Right cardiac atrium (tissue), 5 donors: ENCODE data around the gene NUCB1. TPM values are rescaled to one million over a fixed set of nuclear protein-coding genes. Genes with fewer than 3 reads are reported as not detected.
A peak's percentile ranks its signal among the peaks of the same experiment; 100 is the strongest.
"Not testable (repeated sequence)": the region's sequence is repeated elsewhere in the genome, so short reads cannot be mapped to it uniquely, and the experiment has no call there.

ENCODE experiments used
- ATAC-seq, 2 donors: fragments of 200-7000 bp; cut with Tn5 transposase; one replicate each; pipeline versions ENCODE4 v1.8.0 to v1.9.1; 2020; ENCODE audit warnings: moderate library complexity in 2 of 2, mild to moderate bottlenecking in 1 of 2
- DNase-seq, 3 donors: peaks; one replicate each; pipeline ENCODE4 v3.0.0-alpha.2; 2020
- H3K27ac ChIP-seq: one replicate; pipeline ENCODE4 v1.5.1; 2013; ENCODE audit warnings: mild to moderate bottlenecking, low read length, control low read depth, moderate library complexity
- H3K27me3 ChIP-seq: one replicate; pipeline ENCODE4 v1.6.1; 2013; ENCODE audit not compliant: control insufficient read depth, insufficient read depth
- H3K4me1 ChIP-seq: one replicate; pipeline ENCODE4 v1.6.1; 2013; ENCODE audit warnings: low read length; ENCODE audit not compliant: control insufficient read depth, insufficient read depth
- H3K4me3 ChIP-seq: one replicate; pipeline ENCODE4 v1.5.1; 2013; ENCODE audit warnings: low read length, control low read depth
- H3K9me3 ChIP-seq: one replicate; pipeline ENCODE4 v1.6.1; 2013; ENCODE audit warnings: low read length; ENCODE audit not compliant: control insufficient read depth
- WGBS: extraction: QIAGEN DNeasy Blood & Tissue Kit; methylation state at CpG from one replicate; pipeline ENCODE4 v1.1.7; 2013; 5-methylcytosine and 5-hydroxymethylcytosine counted together
- intact Hi-C, 4 donors: fragments of 100-400 bp; cut with DNase I; formaldehyde crosslinking; loops; one replicate each; pipeline versions ENCODE4 v1.11.0 to v1.14.0; 2022 to 2023
- polyA plus RNA-seq: library from polyadenylated mRNA; stranded (reverse); fragments of 200-250 nt; gene quantifications from one replicate; pipeline ENCODE4 v1.2.3, GENCODE V29; 2013
- total RNA-seq, 4 donors: library from RNA; stranded (reverse); fragmentation: NEBNext Ultra II Directional; extraction: Animal tissue kit (Norgen Biotek cat#: 25700); gene quantifications; one replicate each; pipeline ENCODE4 v1.2.1, GENCODE V29; 2021
- donor health status: healthy with polysubstance abuse.
- donor health status: DM: no; HTN: yes; CAD: no.
- donor health status: DM: no; HTN: no; CAD: no.
- donor health status: DM: no; HTN: yes; CAD: no; lungs with severe emphysema.
- donor health status: DM: yes; HTN: yes; CAD: no.

NUCB1 gene
- total and polyA plus RNA-seq, 5 donors = 213 to 327 (median 303) TPM

DNA sequence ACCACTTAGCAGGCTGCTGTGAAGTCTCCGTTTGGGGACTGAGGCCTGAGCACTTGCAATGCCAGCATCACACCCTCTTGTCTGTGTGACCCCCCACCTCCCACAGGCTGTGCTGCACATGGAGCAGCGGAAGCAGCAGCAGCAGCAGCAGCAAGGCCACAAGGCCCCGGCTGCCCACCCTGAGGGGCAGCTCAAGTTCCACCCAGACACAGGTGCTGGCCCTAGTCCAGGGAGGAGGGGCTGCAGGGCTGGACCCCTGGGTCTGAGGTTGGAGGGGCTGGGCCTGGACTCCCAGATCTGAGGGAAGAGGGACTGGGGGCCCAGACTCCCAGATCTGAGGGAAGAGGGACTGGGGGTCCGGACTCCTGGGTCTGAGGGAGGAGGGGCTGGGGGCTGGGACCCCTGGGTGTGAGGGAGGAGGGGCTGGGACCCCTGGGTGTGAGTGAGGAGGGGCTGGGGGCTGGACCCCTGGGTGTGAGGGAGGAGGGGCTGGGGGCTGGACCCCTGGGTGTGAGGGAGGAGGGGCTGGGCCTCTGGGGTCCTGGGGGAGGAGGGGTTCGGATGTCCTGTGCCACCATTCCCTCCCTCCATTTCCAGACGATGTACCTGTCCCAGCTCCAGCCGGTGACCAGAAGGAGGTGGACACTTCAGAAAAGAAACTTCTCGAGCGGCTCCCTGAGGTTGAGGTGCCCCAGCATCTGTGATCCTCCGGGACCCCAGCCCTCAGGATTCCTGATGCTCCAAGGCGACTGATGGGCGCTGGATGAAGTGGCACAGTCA, 21.8 kb downstream of the NUCB1 start:
- ATAC-seq (no peak), DNase-seq (peak in 1 of 3 donors; percentile 54)
- H3K9me3 ChIP-seq = no peaks in the 10 kb centered on the region
- H3K4me1 ChIP-seq = peaks cover 1% of the 10 kb centered on the region
- no peaks in the 10 kb centered on the region for H3K27me3 ChIP-seq
- WGBS = 92% methylated on average over 12 of the region's 12 CpGs
- intact Hi-C loops = no loop called here
- no peak overlapping the region for H3K27ac ChIP-seq
- H3K4me3 ChIP-seq = no peak overlapping the region

DNA sequence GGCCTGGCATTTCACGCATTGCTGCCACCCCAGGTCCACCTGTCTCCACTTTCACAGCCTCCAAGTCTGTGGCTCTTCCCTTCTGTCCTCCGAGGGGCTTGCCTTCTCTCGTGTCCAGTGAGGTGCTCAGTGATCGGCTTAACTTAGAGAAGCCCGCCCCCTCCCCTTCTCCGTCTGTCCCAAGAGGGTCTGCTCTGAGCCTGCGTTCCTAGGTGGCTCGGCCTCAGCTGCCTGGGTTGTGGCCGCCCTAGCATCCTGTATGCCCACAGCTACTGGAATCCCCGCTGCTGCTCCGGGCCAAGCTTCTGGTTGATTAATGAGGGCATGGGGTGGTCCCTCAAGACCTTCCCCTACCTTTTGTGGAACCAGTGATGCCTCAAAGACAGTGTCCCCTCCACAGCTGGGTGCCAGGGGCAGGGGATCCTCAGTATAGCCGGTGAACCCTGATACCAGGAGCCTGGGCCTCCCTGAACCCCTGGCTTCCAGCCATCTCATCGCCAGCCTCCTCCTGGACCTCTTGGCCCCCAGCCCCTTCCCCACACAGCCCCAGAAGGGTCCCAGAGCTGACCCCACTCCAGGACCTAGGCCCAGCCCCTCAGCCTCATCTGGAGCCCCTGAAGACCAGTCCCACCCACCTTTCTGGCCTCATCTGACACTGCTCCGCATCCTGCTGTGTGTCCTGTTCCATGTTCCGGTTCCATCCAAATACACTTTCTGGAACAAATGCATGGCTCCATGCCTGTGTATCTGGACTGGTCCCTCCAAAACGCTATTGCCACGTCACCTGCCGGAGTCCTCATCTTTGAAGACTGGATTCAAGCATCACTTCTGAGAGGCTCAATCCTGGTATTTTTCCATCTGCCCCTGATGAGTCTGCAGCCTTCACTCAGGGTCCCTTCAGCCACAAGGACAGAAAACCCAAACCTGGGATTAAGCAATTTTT, 22.7 kb downstream of the NUCB1 start:
- 81% methylated on average over 18 of the region's 18 CpGs for WGBS

GRCh38 chr19:48925240-48925843, 25.2 kb downstream of the NUCB1 start:
- Histone ChIP-seq H3K27ac (no peak overlapping the region), H3K4me1 (peaks cover 2% of the 10 kb centered on the region), H3K4me3 (no peak overlapping the region), H3K9me3 (no peaks in the 10 kb centered on the region), H3K27me3 (no peaks in the 10 kb centered on the region)
- WGBS = 86% methylated on average over 11 of the region's 11 CpGs
- no peak for ATAC-seq
- DNase-seq = peak in 1 of 3 donors; percentile 33
- intact Hi-C loops = no loop called here

More for the DNA sequence above, 22.7 kb downstream of the NUCB1 start:
- intact Hi-C loops = no loop called here
- Histone ChIP-seq H3K4me1 (peaks cover 2% of the 10 kb centered on the region), H3K9me3 (no peaks in the 10 kb centered on the region), H3K4me3 (no peak overlapping the region), H3K27ac (no peak overlapping the region), H3K27me3 (no peaks in the 10 kb centered on the region)
- peak in 1 of 3 donors; percentile 52 for DNase-seq
- ATAC-seq = peak in 1 of 2 donors; percentile 4

DNA sequence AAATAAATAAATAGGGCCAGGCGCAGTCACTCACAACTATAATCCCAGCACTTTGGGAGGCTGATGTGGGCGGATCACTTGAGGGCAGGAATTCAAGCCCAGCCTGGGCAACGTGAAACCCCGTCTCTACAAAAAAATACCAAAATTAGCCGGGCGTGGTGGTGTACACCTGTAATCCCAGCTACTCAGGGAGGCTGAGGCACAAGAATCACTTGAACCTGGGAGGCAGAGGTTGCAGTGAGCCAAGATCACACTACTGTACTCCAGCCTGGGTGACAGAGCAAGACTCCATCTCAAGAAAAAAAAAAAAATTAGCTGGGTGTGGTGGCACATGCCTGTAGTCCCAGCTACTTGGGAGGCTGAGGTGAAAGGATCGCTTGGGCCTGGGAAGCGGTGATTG, 25.8 kb downstream of the NUCB1 start:
- intact Hi-C loops, H3K4me3 ChIP-seq, H3K9me3 ChIP-seq, H3K27ac ChIP-seq, H3K4me1 ChIP-seq, H3K27me3 ChIP-seq, ATAC-seq: not testable (repeated sequence)
- WGBS = 82% methylated on average over 8 of the region's 8 CpGs
- peak in 1 of 3 donors; percentile 8 for DNase-seq

- DNase-seq (peak in 2 of 3 donors; percentile 50 to 58), ATAC-seq (peak; percentile 35 to 64)
- intact Hi-C loops = no loop called here
- H3K9me3 ChIP-seq = no peaks in the 10 kb centered on the region
- 8% methylated on average over 10 of the region's 10 CpGs for whole genome bisulfite sequencing
- peaks cover 2% of the 10 kb centered on the region for H3K4me1 ChIP-seq
- no peak overlapping the region for H3K27ac ChIP-seq
- H3K4me3 ChIP-seq = no peak overlapping the region
- H3K27me3 ChIP-seq = no peaks in the 10 kb centered on the region
Measured at GRCh38 chr19:48926909-48927308, 26.8 kb downstream of the NUCB1 start.

DNA sequence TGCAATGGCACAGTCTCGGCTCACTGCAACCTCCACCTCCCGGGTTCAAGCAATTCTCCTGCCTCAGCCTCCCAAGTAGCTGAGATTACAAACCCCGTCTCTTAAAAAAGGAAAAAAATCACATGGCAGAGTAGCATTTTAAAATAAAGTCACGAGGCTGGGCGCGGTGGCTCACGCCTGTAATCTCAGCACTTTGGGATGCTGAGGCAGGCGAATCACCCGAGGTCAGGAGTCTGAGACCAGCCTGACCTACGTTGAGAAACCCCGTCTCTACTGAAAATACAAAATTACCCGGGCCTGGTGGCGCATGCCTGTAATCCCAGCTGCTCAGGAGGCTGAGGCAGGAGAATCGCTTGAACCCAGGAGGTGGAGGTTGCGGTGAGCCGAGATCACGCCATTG, 27.6 kb downstream of the NUCB1 start:
- H3K27me3 ChIP-seq, H3K9me3 ChIP-seq, ATAC-seq, intact Hi-C loops, H3K4me1 ChIP-seq, H3K4me3 ChIP-seq, H3K27ac ChIP-seq: not testable (repeated sequence)
- 83% methylated on average over 17 of the region's 17 CpGs for WGBS
- DNase-seq = peak in 1 of 3 donors; percentile 16

GRCh38 chr19:48928164-48929025, 28.3 kb downstream of the NUCB1 start:
- no peak overlapping the region for H3K4me3 ChIP-seq
- intact Hi-C loops = no loop called here

DNA sequence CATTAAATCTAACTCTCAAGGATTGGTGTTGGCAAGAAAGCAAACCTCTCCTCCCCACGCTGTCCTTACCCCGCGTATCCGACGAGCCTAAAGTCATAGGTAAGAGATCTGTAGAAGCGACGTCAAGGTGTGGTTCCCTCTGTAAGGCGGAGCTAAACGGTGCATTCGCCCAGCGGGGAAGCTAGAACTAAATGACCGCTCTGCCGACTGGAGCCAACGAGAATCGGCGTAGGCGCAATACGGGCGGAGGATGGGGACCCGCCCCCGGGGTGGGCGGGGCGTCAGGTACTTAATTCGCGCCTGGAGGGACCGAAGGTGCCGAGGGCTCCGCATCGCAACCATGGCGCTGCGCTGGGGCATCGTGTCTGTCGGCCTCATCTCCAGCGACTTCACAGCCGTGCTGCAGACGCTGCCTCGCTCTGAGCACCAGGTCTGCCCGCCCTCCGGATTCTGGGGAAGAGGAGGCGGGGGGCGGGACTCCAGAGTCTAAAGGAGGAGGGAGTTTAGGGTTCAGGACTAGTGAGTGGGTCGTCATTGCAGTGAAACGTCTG, 33.3 kb downstream of the NUCB1 start, which contains the start of gene DHDH:
Gene DHDH, plus strand, starts transcription at position 318 of the 551 bp plus-strand sequence. Its CDS starts 23 bp downstream, at position 341.
- Histone ChIP-seq H3K27ac (no peak within 1 kb of the TSS), H3K4me1 (no peaks in the 10 kb centered on the region), H3K27me3 (no peaks in the 10 kb centered on the region), H3K9me3 (no peaks in the 10 kb centered on the region), H3K4me3 (peak within 1 kb of the TSS; percentile 28)
- DNase-seq (peak; percentile 70 to 88 (median 87)), ATAC-seq (peak; percentile 86 to 88)
- intact Hi-C loops = no loop called here
- under 1% methylated on average over 43 of the region's 43 CpGs for WGBS

More at GRCh38 chr19:48928164-48929025, 28.3 kb downstream of the NUCB1 start:
- DNase-seq = peak in 1 of 3 donors; percentile 13
- Histone ChIP-seq H3K4me1 (peaks cover 2% of the 10 kb centered on the region), H3K27me3 (no peaks in the 10 kb centered on the region), H3K27ac (no peak overlapping the region), H3K9me3 (no peaks in the 10 kb centered on the region)
- WGBS = 79% methylated on average over 15 of the region's 15 CpGs
- ATAC-seq = no peak

DNA sequence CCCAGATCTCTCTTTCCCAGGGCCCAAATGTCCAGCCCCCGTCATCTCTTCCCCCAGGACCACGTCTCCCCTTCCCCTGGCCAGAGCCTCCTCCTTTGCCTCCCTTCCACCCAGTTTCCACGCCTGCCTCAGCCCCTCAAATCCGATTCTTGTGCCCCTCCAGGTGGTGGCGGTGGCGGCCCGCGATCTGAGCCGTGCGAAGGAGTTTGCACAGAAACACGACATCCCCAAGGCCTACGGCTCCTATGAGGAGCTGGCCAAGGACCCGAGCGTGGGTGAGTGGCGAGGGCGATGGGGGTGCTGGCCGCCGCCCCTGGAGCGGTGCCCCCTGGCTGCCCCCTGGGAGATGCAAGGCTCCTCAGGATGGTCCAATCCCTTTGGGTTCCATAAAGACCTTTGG, 34.7 kb downstream of the NUCB1 start:
- intact Hi-C loops = no loop called here
- Histone ChIP-seq H3K9me3 (no peaks in the 10 kb centered on the region), H3K4me3 (no peak overlapping the region), H3K4me1 (no peaks in the 10 kb centered on the region), H3K27me3 (no peaks in the 10 kb centered on the region), H3K27ac (no peak overlapping the region)
- DNase-seq (peak in 1 of 3 donors; percentile 37), ATAC-seq (no peak)
- WGBS = 80% methylated on average over 19 of the region's 19 CpGs

DNA sequence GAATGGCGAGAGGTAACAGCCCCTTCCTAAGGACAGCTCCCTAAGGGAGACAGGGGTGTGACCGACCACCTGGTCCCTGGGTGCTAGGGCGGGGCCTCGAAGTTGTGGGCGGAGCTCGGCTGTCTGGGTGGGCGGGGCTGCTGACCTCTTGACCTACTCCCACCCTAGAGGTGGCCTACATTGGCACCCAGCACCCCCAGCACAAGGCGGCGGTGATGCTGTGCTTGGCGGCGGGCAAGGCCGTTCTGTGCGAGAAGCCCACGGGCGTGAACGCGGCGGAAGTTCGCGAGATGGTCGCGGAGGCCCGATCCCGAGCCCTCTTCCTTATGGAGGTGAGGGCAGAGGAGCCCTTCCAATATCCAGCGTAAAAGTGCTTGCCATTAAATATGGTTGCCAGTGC, 35.8 kb downstream of the NUCB1 start:
- DNase-seq (peak in 2 of 3 donors; percentile 58 to 65), ATAC-seq (peak in 1 of 2 donors; percentile 5)
- no peaks in the 10 kb centered on the region for H3K9me3 ChIP-seq
- intact Hi-C loops = no loop called here
- WGBS = 96% methylated on average over 25 of the region's 25 CpGs
- no peaks in the 10 kb centered on the region for H3K4me1 ChIP-seq
- H3K4me3 ChIP-seq = no peak overlapping the region
- H3K27me3 ChIP-seq = no peaks in the 10 kb centered on the region
- H3K27ac ChIP-seq = no peak overlapping the region
